ENCODE results near the gene RAB11FIP2. TPM values are rescaled to one million over a fixed set of nuclear protein-coding genes. Genes with fewer than 3 reads are reported as not detected.

Gene RAB11FIP2
- total and polyA plus RNA-seq, 4 donors: 3.0 to 11.5 (median 6.0) TPM

DNA sequence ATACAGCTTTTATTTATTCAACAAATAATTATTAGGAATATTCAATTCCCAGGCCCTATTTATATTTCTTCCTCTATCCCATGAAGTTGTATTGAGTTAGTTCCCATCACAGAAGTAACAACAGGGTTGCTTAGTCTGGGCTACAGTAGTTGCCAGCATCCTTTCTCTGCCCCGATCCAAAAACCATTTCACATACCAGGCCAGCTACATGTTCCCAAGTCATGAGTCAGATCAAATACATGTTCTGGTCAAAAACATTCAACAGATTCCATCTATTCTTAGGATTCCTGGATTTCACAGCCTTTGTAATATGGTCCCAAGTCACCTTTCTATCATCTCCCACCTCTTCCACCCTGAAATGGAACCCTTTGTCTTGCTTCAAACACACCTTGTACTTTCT lies 91.6 kb downstream of the RAB11FIP2 start:
- H3K9me3 ChIP-seq (ENCODE audit: control insufficient read depth in 4 of 4, low read length in 3 of 4): no peaks in the 10 kb centered on the region
- no peak overlapping the region for H3K4me3 ChIP-seq (ENCODE audit: low read depth in 1 of 3, low read length in 3 of 3)
- no peak overlapping the region for H3K27ac ChIP-seq (ENCODE audit: low read depth in 1 of 2, low read length in 2 of 2)
- peaks cover 0 to 7% (median 1%) of the 10 kb centered on the region in 4 donors for H3K27me3 ChIP-seq (ENCODE audit: control insufficient read depth in 4 of 4, insufficient read depth in 4 of 4, low read length in 3 of 4)
- no peaks in the 10 kb centered on the region for H3K36me3 ChIP-seq (ENCODE audit: control insufficient read depth in 4 of 4, insufficient read depth in 3 of 4, low read depth in 1 of 4, low read length in 3 of 4)
- no peak for DNase-seq (ENCODE audit: low spot score)
- H3K4me1 ChIP-seq (ENCODE audit: control insufficient read depth in 4 of 4, insufficient read depth in 4 of 4, low read length in 3 of 4): no peaks in the 10 kb centered on the region
- no peak for TF ChIP-seq GABPA (IDR thresholded peaks at IDR 0.05 in 1 of 2, conservative IDR thresholded peaks at IDR 0.05 in 1 of 2)
- no peak overlapping the region for H3K9ac ChIP-seq (ENCODE audit: low read depth in 1 of 2, low read length in 2 of 2)
- 92% methylated on average over 1 of the region's 1 CpG for WGBS
